ENCODE measurements around the gene IQSEC1. TPM values are rescaled to one million over a fixed set of nuclear protein-coding genes. Genes with fewer than 3 reads are reported as not detected.

Gene IQSEC1
- total RNA-seq, 6 experiments from 2014 or later = 21.1 to 25.1 (median 21.9) TPM

GRCh38 chr3:12920967-12921366 is 152.3 kb downstream of the IQSEC1 start:
- no peaks in the 10 kb centered on the region for H3K36me3 Mint-ChIP-seq (ENCODE audit: low read depth)
- H3K9me3 Mint-ChIP-seq = no peaks in the 10 kb centered on the region
- TF ChIP-seq CTCF (IDR thresholded peaks at IDR 0.05) = no peak
- no peaks in the 10 kb centered on the region for H3K4me1 Mint-ChIP-seq (ENCODE audit: low read depth)
- H3K27ac Mint-ChIP-seq = no peak overlapping the region
- no peaks in the 10 kb centered on the region for H3K27me3 Mint-ChIP-seq (ENCODE audit: insufficient read depth)
- no peak for DNase-seq
- no peak overlapping the region for H3K4me3 Mint-ChIP-seq

- Mint-ChIP-seq H3K9me3 (no peaks in the 10 kb centered on the region), H3K4me1 (ENCODE audit: low read depth) (no peaks in the 10 kb centered on the region; the same call in 1 of the 2 replicates), H3K4me3 (no peak overlapping the region), H3K27ac (no peak overlapping the region), H3K36me3 (ENCODE audit: low read depth) (no peaks in the 10 kb centered on the region), H3K27me3 (ENCODE audit: insufficient read depth) (no peaks in the 10 kb centered on the region)
- no peak for TF ChIP-seq CTCF (IDR thresholded peaks at IDR 0.05)
- DNase-seq = no peak
These were observed 154.0 kb downstream of the IQSEC1 start for GRCh38 chr3:12919205-12919604.

GRCh38 chr3:12918231-12918630 is 155.0 kb downstream of the IQSEC1 start:
- no peak overlapping the region for H3K27ac Mint-ChIP-seq
- no peaks in the 10 kb centered on the region for H3K36me3 Mint-ChIP-seq (ENCODE audit: low read depth)
- no peak overlapping the region for H3K4me3 Mint-ChIP-seq
- TF ChIP-seq CTCF (IDR thresholded peaks at IDR 0.05) = no peak
- DNase-seq = peak; percentile 31
- no peaks in the 10 kb centered on the region for H3K9me3 Mint-ChIP-seq
- no peaks in the 10 kb centered on the region; the same call in 1 of the 2 replicates for H3K4me1 Mint-ChIP-seq (ENCODE audit: low read depth)
- no peaks in the 10 kb centered on the region for H3K27me3 Mint-ChIP-seq (ENCODE audit: insufficient read depth)

- no peaks in the 10 kb centered on the region for H3K27me3 Mint-ChIP-seq (ENCODE audit: insufficient read depth)
- DNase-seq = no peak
- H3K4me1 Mint-ChIP-seq (ENCODE audit: low read depth) = no peaks in the 10 kb centered on the region; the same call in 1 of the 2 replicates
- no peaks in the 10 kb centered on the region for H3K9me3 Mint-ChIP-seq
- no peak overlapping the region for H3K27ac Mint-ChIP-seq
- no peak for TF ChIP-seq CTCF (IDR thresholded peaks at IDR 0.05)
- no peak overlapping the region for H3K4me3 Mint-ChIP-seq
- H3K36me3 Mint-ChIP-seq (ENCODE audit: low read depth) = no peaks in the 10 kb centered on the region
These were observed 157.1 kb downstream of the IQSEC1 start for GRCh38 chr3:12916159-12916558.

GRCh38 chr3:12914088-12914487 is 159.1 kb downstream of the IQSEC1 start:
- Mint-ChIP-seq H3K36me3 (ENCODE audit: low read depth) (no peaks in the 10 kb centered on the region), H3K27me3 (ENCODE audit: insufficient read depth) (no peaks in the 10 kb centered on the region), H3K4me3 (no peak overlapping the region), H3K9me3 (no peaks in the 10 kb centered on the region), H3K27ac (no peak overlapping the region; the same call in 1 of the 2 replicates), H3K4me1 (ENCODE audit: low read depth) (no peaks in the 10 kb centered on the region; the same call in 1 of the 2 replicates)
- DNase-seq = no peak
- TF ChIP-seq CTCF (IDR thresholded peaks at IDR 0.05) = no peak

All from HFFc6 (cell line).